ENCODE measurements around the gene KCNJ16.

DNA sequence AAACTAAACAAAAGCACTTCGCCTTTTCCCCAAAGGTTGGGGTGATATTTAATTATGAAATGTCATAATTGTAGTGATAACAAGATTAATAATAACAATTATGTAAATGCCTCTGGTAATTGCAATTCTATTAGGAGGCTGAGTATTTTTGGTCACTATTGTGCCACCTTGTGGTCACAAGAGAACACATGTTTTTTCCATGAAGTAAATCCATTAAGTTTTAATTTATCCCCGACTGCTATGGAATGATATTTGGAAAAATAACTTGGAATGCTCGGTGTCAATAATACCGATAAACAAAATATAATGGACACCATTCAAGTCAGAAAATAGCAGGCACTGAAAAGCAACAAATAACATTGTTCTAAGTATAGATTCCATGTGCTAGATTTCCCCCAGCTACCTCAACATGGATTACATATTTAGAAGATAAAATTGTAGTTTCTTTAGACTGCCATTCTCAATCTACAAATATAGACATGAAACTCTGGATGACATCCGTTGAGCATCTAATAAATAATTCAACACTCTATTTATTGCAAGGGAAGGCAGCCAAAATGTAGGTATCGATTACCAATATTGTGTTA, 69.3 kb downstream of the KCNJ16 start:
- TF ChIP-seq, protein P1, sequence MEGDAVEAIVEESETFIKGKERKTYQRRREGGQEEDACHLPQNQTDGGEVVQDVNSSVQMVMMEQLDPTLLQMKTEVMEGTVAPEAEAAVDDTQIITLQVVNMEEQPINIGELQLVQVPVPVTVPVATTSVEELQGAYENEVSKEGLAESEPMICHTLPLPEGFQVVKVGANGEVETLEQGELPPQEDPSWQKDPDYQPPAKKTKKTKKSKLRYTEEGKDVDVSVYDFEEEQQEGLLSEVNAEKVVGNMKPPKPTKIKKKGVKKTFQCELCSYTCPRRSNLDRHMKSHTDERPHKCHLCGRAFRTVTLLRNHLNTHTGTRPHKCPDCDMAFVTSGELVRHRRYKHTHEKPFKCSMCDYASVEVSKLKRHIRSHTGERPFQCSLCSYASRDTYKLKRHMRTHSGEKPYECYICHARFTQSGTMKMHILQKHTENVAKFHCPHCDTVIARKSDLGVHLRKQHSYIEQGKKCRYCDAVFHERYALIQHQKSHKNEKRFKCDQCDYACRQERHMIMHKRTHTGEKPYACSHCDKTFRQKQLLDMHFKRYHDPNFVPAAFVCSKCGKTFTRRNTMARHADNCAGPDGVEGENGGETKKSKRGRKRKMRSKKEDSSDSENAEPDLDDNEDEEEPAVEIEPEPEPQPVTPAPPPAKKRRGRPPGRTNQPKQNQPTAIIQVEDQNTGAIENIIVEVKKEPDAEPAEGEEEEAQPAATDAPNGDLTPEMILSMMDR (IDR thresholded peaks at IDR 0.05), result peak; percentile 58 to 84 (median 80)
- TF ChIP-seq POLR2A (IDR thresholded peaks at IDR 0.05) (no peak), POLR2AphosphoS5 (IDR thresholded peaks at IDR 0.05) (no peak)
